K562 (cell line): ENCODE data around the gene CDC6. TPM values are rescaled to one million over a fixed set of nuclear protein-coding genes. Genes with fewer than 3 reads are reported as not detected.

Experiments
- ATAC-seq: fragments of 200-7000 bp; cut with Tn5 transposase; 3 replicates; pipeline ENCODE4 v1.9.1; 2020; ENCODE audit warnings: moderate library complexity
- BruUV-seq: library from RNA; stranded (reverse); fragments of 400-500 nt; replicated peaks from 2 replicates; lab custom pipeline; 2021; lab: Mats Ljungman, UMichigan
- CTCF ChIA-PET: fragments of 300-600 bp; formaldehyde crosslinking; extraction: SDS; loops from one replicate; lab custom pipeline; 2021; ENCODE audit warnings: low intra/inter-chr PET ratio; lab: Yijun Ruan, JAX
- POLR2A ChIA-PET: fragments of 300-600, 350-650 bp; sonication (Branson Sonifier 250); formaldehyde crosslinking; extraction: SDS; loops from one replicate; lab custom pipeline; 2021; ENCODE audit warnings: antibody characterized with exemption, inconsistent platforms; lab: Yijun Ruan, JAX
- DNase-seq, 4 experiments: peaks; one replicate each; pipeline versions ENCODE4 v3.0.0 to v3.0.0-alpha.2; 2011 to 2018; ENCODE audit warnings: low spot score in 3 of 4, mixed read lengths in 3 of 4; ENCODE audit errors: extremely low read depth in 1 of 4
- FAIRE-seq: peaks from 2 replicates; lab custom pipeline; 2011; peaks lifted over from hg19 to GRCh38; lab: Jason Lieb, UNC
- H2AFZ ChIP-seq: 2 replicates; pipeline ENCODE4 v1.6.0; 2011; ENCODE audit warnings: low read depth, low read length, control low read depth, inconsistent platforms
- H3K27ac ChIP-seq: fragments of 200-600 bp; 3 replicates; pipeline ENCODE4 v1.8.0; 2011; ENCODE audit warnings: low read depth, mild to moderate bottlenecking, control low read depth, inconsistent platforms, low read length, moderate library complexity, mixed read lengths; ENCODE audit errors: extremely low read depth
- H3K27me3 ChIP-seq, 2 experiments: fragments of 300-600 bp in 1 of 2; 2 replicates in 1 of 2; 3 replicates in 1 of 2; pipeline versions ENCODE4 v1.6.0 to v1.8.0; 2011; ENCODE audit warnings: inconsistent platforms in 2 of 2, low read length in 2 of 2, mild to moderate bottlenecking in 1 of 2, mixed read lengths in 1 of 2, moderate library complexity in 1 of 2; ENCODE audit not compliant: control insufficient read depth in 2 of 2, insufficient read depth in 2 of 2
- H3K36me3 ChIP-seq: fragments of 300-600 bp; 3 replicates; pipeline ENCODE4 v1.8.0; 2011; ENCODE audit warnings: mild to moderate bottlenecking, low read length, inconsistent platforms; ENCODE audit not compliant: control insufficient read depth, insufficient read depth
- H3K4me1 ChIP-seq, 2 experiments: fragments of 200-600 bp in 1 of 2; replicated peaks in 1 of 2; 2 replicates in 1 of 2; 3 replicates in 1 of 2; pipeline versions ENCODE4 v1.5.1 to v1.8.0; 2011; ENCODE audit warnings: inconsistent platforms in 2 of 2, low read length in 2 of 2, mild to moderate bottlenecking in 1 of 2, mixed read lengths in 1 of 2, moderate library complexity in 1 of 2; ENCODE audit not compliant: control insufficient read depth in 2 of 2, insufficient read depth in 2 of 2
- H3K4me2 ChIP-seq: 2 replicates; pipeline ENCODE4 v1.6.1; 2011; ENCODE audit warnings: low read length, control low read depth, inconsistent platforms, mixed read lengths; ENCODE audit not compliant: insufficient read depth
- H3K4me3 ChIP-seq: fragments of 200-600 bp; sonication (generic), shearing (Covaris generic); 2 replicates; pipeline ENCODE4 v1.5.1; 2016; ENCODE audit warnings: control low read depth, inconsistent platforms
- H3K79me2 ChIP-seq: fragments of 200-600 bp; 3 replicates; pipeline ENCODE4 v1.8.0; 2011; ENCODE audit warnings: low read length, inconsistent platforms; ENCODE audit not compliant: control insufficient read depth, insufficient read depth
- H3K9ac ChIP-seq, 2 experiments: 2 replicates each; pipeline versions ENCODE4 v1.6.0 to v1.6.1; 2011; ENCODE audit warnings: low read depth in 2 of 2, low read length in 2 of 2, control low read depth in 1 of 2, inconsistent platforms in 1 of 2, mild to moderate bottlenecking in 1 of 2, mixed read lengths in 1 of 2; ENCODE audit not compliant: insufficient read depth in 1 of 2
- H3K9me1 ChIP-seq: one replicate; pipeline ENCODE4 v1.6.0; 2011; ENCODE audit warnings: inconsistent platforms, mild to moderate bottlenecking, low read length, moderate library complexity; ENCODE audit not compliant: control insufficient read depth, insufficient read depth
- H3K9me3 ChIP-seq: replicated peaks from 2 replicates; pipeline ENCODE4 v1.5.1; 2011; ENCODE audit warnings: low read depth, low read length, inconsistent platforms; ENCODE audit not compliant: control insufficient read depth, insufficient read depth
- H4K20me1 ChIP-seq: replicated peaks from 2 replicates; pipeline ENCODE4 v1.6.1; 2011; ENCODE audit warnings: low read length, inconsistent platforms, mixed read lengths; ENCODE audit not compliant: control insufficient read depth, insufficient read depth
- CHD7 ChIP-seq: fragments of 200-600 bp; sonication (generic); IDR thresholded peaks from one replicate; pipeline ENCODE4 v1.6.1; 2012; ENCODE audit warnings: mild to moderate bottlenecking, low read depth, low read length, inconsistent platforms
- EGR1 ChIP-seq: fragments of 450-650 bp; conservative IDR thresholded peaks from 2 replicates; pipeline ENCODE4 v1.6.1; 2017; ENCODE audit warnings: mild to moderate bottlenecking
- EP400 ChIP-seq: fragments of 450-650 bp; IDR thresholded peaks from 2 replicates; pipeline ENCODE4 v1.6.1; 2017; ENCODE audit warnings: antibody characterized with exemption, mild to moderate bottlenecking, moderate library complexity
- ESRRB ChIP-seq: fragments of 250-450 bp; sonication (Bioruptor Pico); IDR thresholded peaks from 2 replicates; pipeline ENCODE4 v1.5.0; 2020; ENCODE audit warnings: mild to moderate bottlenecking, moderate library complexity, borderline replicate concordance
- MNT ChIP-seq, 2 experiments: fragments of 450-650 bp; conservative IDR thresholded peaks; 2 replicates each; pipeline ENCODE4 v1.6.1; 2017; ENCODE audit warnings: mild to moderate bottlenecking in 2 of 2, moderate library complexity in 2 of 2
- MYBL2 ChIP-seq, 2 experiments: fragments of 450-650 bp in 1 of 2; sonication (generic) in 1 of 2; formaldehyde crosslinking in 1 of 2; IDR thresholded peaks; 2 replicates each; pipeline versions ENCODE4 v1.6.1 to v1.8.1; 2017 to 2022; ENCODE audit warnings: borderline replicate concordance in 1 of 2, inconsistent platforms in 1 of 2, low read depth in 1 of 2, mild to moderate bottlenecking in 1 of 2, missing genetic modification reagents in 1 of 2, moderate library complexity in 1 of 2
- PHB2 ChIP-seq: fragments of 450-650 bp; IDR thresholded peaks from 2 replicates; pipeline ENCODE4 v1.6.1; 2017; ENCODE audit warnings: low read depth
- PTBP1 ChIP-seq: fragments of 200-400 bp; formaldehyde crosslinking; IDR thresholded peaks from 2 replicates; pipeline ENCODE4 v1.6.1; 2017; ENCODE audit warnings: low read depth, low read length
- ZC3H8 ChIP-seq: fragments of 450-650 bp; IDR thresholded peaks from 2 replicates; pipeline ENCODE4 v1.6.1; 2017
- ZNF589 ChIP-seq: fragments of 200-800 bp; sonication (Bioruptor generic); IDR thresholded peaks from 2 replicates; pipeline ENCODE4 v1.6.1; 2016; ENCODE audit warnings: low read depth, missing genetic modification characterization, missing compliant biosample characterization
- WGBS: fragments of 100-300 bp; shearing (Covaris generic); methylation state at CpG from one replicate; pipeline ENCODE4 v1.1.6; 2016; ENCODE audit warnings: low coverage, mixed read lengths; ENCODE audit not compliant: insufficient coverage; ENCODE audit errors: missing lambda C conversion rate; 5-methylcytosine and 5-hydroxymethylcytosine counted together
- in situ Hi-C: fragments of 300-500 bp; cut with MboI; formaldehyde crosslinking; loops from 4 replicates; pipeline ENCODE4 v1.15.0; 2018; ENCODE audit warnings: inconsistent platforms, mixed read lengths
- intact Hi-C: fragments of 100-400 bp; cut with micrococcal nuclease; formaldehyde crosslinking; loops from 2 replicates; pipeline ENCODE4 v1.14.2; 2022
- polyA plus RNA-seq, 8 experiments: library from polyadenylated mRNA; depleted of rRNA in 4 of 8; stranded (reverse) in 5 of 8; unstranded in 3 of 8; fragments of >200 nt; fragmentation: Nextera tagmentation in 2 of 8; fragmentation: Illumina TruSeq in 1 of 8; extraction: Ambion mirVana in 2 of 8; extraction: Trizol in 1 of 8; gene quantifications; 2 replicates each; pipeline versions ENCODE4 v1.2.1 to v1.2.3, GENCODE V29; 2011 to 2014; ENCODE audit warnings: inconsistent platforms in 1 of 8, missing spikeins in 1 of 8
- total RNA-seq, 7 experiments: library from RNA; depleted of rRNA in 6 of 7; stranded (reverse); fragments of >200 nt in 6 of 7; fragmentation: Illumina TruSeq in 2 of 7; extraction: Trizol in 2 of 7; gene quantifications; 2 replicates each; pipeline versions ENCODE4 v1.2.1 to v1.2.3, GENCODE V29; 2011 to 2021; ENCODE audit warnings: low replicate concordance in 1 of 7

The CDC6 gene
- total and polyA plus RNA-seq, 9 of the 15 experiments (the other 6 are each of a cell fraction or from before 2014, with no cell fraction given), result 29.6 to 141 (median 106) TPM

- CTCF ChIA-PET, result interaction anchor here (0.6 kb wide), 1 partner anchor 14 kb away, joined by 3 read pairs; no protein-coding TSS in a partner anchor
- TF ChIP-seq MNT (conservative IDR thresholded peaks at IDR 0.05) (no peak), ZNF589 (no peak), ZC3H8 (no peak), EP400 (no peak), ESRRB (CRISPR knock-in tag) (no peak), MYBL2 (IDR thresholded peaks at IDR 0.05; ENCODE audit: low read depth) (no peak), MYBL2 (CRISPR knock-in tag; IDR thresholded peaks at IDR 0.05; ENCODE audit: borderline replicate concordance) (no peak), CHD7 (no peak), EGR1 (peak; percentile 46), PTBP1 (no peak), PHB2 (no peak)
These were observed 20.8 kb upstream of the CDC6 start for GRCh38 chr17:40266882-40267281.

More at GRCh38 chr17:40266882-40267281, 20.8 kb upstream of the CDC6 start:
- DNase-seq (no peak), FAIRE-seq (no peak), ATAC-seq (no peak; the same call in 2 of the 3 replicates)
- in situ Hi-C loops (no loop called here), intact Hi-C loops (no loop called here)
- H2AFZ ChIP-seq, result no peak overlapping the region
- H4K20me1 ChIP-seq, result 0 out of 2 replicates have a peak, but pooled peaks cover 3% of the 10 kb centered on the region
- peaks cover 55% of the 10 kb centered on the region; the same call in 2 of the 3 replicates for H3K36me3 ChIP-seq
- H3K27me3 ChIP-seq, result no peaks in the 10 kb centered on the region
- H3K9me3 ChIP-seq, result no peaks in the 10 kb centered on the region
- no peak overlapping the region for H3K27ac ChIP-seq
- peaks cover 22 to 24% of the 10 kb centered on the region in 2 experiments; a peak in 4 of 5 replicates for H3K4me1 ChIP-seq
- POLR2A ChIA-PET, result interaction anchor here (0.6 to 0.7 kb wide), 2 partner anchors 16 to 31 kb away, joined by 3 read pairs; no protein-coding TSS in a partner anchor
- no peaks in the 10 kb centered on the region for H3K9me1 ChIP-seq
- no peak overlapping the region; a peak in 1 of 4 replicates for H3K9ac ChIP-seq
- no peak overlapping the region for H3K4me2 ChIP-seq
- no peaks in the 10 kb centered on the region for H3K79me2 ChIP-seq
- BruUV-seq, result no TSS peak
- no peak overlapping the region for H3K4me3 ChIP-seq
- 56% methylated on average over 6 of the region's 6 CpGs for WGBS
